WTC11 (cell line): ENCODE results near the gene WSB1. TPM values are rescaled to one million over a fixed set of nuclear protein-coding genes. Genes with fewer than 3 reads are reported as not detected.

Source experiments
- ATAC-seq: fragments of 200-7000 bp; cut with Tn5 transposase; 2 replicates; pipeline ENCODE4 v1.10.0; 2021; ENCODE audit warnings: mild to moderate bottlenecking, moderate library complexity
- CTCF ChIA-PET: fragments of 300-600 bp; sonication (Branson Sonifier 250); formaldehyde crosslinking; loops from one replicate; lab custom pipeline; 2021; ENCODE audit warnings: antibody characterized with exemption; lab: Charles Lee
- POLR2A ChIA-PET: fragments of 350-600 bp; sonication (Branson Sonifier 250); formaldehyde crosslinking; loops from one replicate; lab custom pipeline; 2021; ENCODE audit warnings: antibody characterized with exemption; lab: Charles Lee
- DNase-seq: peaks from one replicate; pipeline ENCODE4 v3.0.0; 2021; ENCODE audit warnings: low spot score
- H3K27ac Mint-ChIP-seq: 2 replicates; pipeline ENCODE4 v1.8.0; 2021; ENCODE audit warnings: mixed read lengths
- H3K27me3 Mint-ChIP-seq: 2 replicates; pipeline ENCODE4 v1.8.0; 2021; ENCODE audit warnings: low read depth, mild to moderate bottlenecking, moderate library complexity, mixed read lengths
- H3K36me3 Mint-ChIP-seq: 2 replicates; pipeline ENCODE4 v1.8.0; 2021; ENCODE audit warnings: mixed read lengths
- H3K4me1 Mint-ChIP-seq: 2 replicates; pipeline ENCODE4 v1.8.0; 2022; ENCODE audit warnings: mixed read lengths
- H3K4me3 Mint-ChIP-seq: 2 replicates; pipeline ENCODE4 v1.8.0; 2021; ENCODE audit warnings: mild to moderate bottlenecking, moderate library complexity, mixed read lengths
- H3K9me3 Mint-ChIP-seq: 2 replicates; pipeline ENCODE4 v1.8.0; 2021; ENCODE audit warnings: mixed read lengths
- AR ChIP-seq: fragments of 250-450 bp; sonication (Bioruptor Pico); IDR thresholded peaks from 2 replicates; pipeline ENCODE4 v1.9.0; 2021; ENCODE audit warnings: mild to moderate bottlenecking
- CREB1 ChIP-seq: sonication (generic); formaldehyde crosslinking; IDR thresholded peaks from 2 replicates; pipeline ENCODE4 v1.8.0; 2023; ENCODE audit warnings: mild to moderate bottlenecking, missing genetic modification reagents
- CTCF ChIP-seq: fragments of 200-600 bp; IDR thresholded peaks from 2 replicates; pipeline ENCODE4 v1.8.0; 2022; ENCODE audit warnings: antibody characterized with exemption
- EMX1 ChIP-seq: fragments of 250-450 bp; sonication (Bioruptor Pico); IDR thresholded peaks from 2 replicates; pipeline ENCODE4 v1.8.0; 2021; ENCODE audit warnings: mild to moderate bottlenecking
- FOXJ3 ChIP-seq: sonication (generic); formaldehyde crosslinking; IDR thresholded peaks from 2 replicates; pipeline ENCODE4 v1.9.0; 2021; ENCODE audit warnings: missing genetic modification reagents, mild to moderate bottlenecking, borderline replicate concordance
- FOXK1 ChIP-seq: sonication (generic); formaldehyde crosslinking; IDR thresholded peaks from 2 replicates; pipeline ENCODE4 v1.8.0; 2022; ENCODE audit warnings: mild to moderate bottlenecking, moderate library complexity, missing genetic modification reagents
- PRDM15 ChIP-seq: sonication (generic); formaldehyde crosslinking; IDR thresholded peaks from 2 replicates; pipeline ENCODE4 v1.8.0; 2022; ENCODE audit warnings: missing genetic modification reagents
- SMAD4 ChIP-seq: sonication (generic); formaldehyde crosslinking; IDR thresholded peaks from 2 replicates; pipeline ENCODE4 v1.8.0; 2022; ENCODE audit warnings: mild to moderate bottlenecking, missing genetic modification reagents
- TEAD1 ChIP-seq: sonication (generic); formaldehyde crosslinking; IDR thresholded peaks from 2 replicates; pipeline ENCODE4 v1.8.0; 2022; ENCODE audit warnings: mild to moderate bottlenecking, missing genetic modification reagents
- ZNF219 ChIP-seq: sonication (generic); formaldehyde crosslinking; IDR thresholded peaks from 2 replicates; pipeline ENCODE4 v1.8.0; 2023; ENCODE audit warnings: missing genetic modification reagents, mild to moderate bottlenecking, borderline replicate concordance
- total RNA-seq: library from RNA; stranded (reverse); gene quantifications from 3 replicates; pipeline ENCODE4 v1.2.3, GENCODE V29; 2021
- TF ChIP-seq, protein P1 (sequence below): sonication (generic); formaldehyde crosslinking; IDR thresholded peaks from 2 replicates; pipeline ENCODE4 v1.8.1; 2022; ENCODE audit warnings: low read depth, mild to moderate bottlenecking, moderate library complexity, missing genetic modification reagents, borderline replicate concordance
- TF ChIP-seq, protein P2 (sequence below): sonication (generic); formaldehyde crosslinking; IDR thresholded peaks from 2 replicates; pipeline ENCODE4 v1.8.0; 2023; ENCODE audit warnings: mild to moderate bottlenecking, missing genetic modification reagents
- TF ChIP-seq, protein P3 (sequence below): sonication (generic); formaldehyde crosslinking; IDR thresholded peaks from 2 replicates; pipeline ENCODE4 v1.8.1; 2023; ENCODE audit warnings: mild to moderate bottlenecking, missing genetic modification reagents
- TF ChIP-seq, protein P4 (sequence below): sonication (generic); formaldehyde crosslinking; IDR thresholded peaks from 2 replicates; pipeline ENCODE4 v1.8.0; 2022; ENCODE audit warnings: mild to moderate bottlenecking, missing genetic modification reagents

Gene WSB1
- total RNA-seq, 1 experiment from 2014 or later: 167 TPM

DNA sequence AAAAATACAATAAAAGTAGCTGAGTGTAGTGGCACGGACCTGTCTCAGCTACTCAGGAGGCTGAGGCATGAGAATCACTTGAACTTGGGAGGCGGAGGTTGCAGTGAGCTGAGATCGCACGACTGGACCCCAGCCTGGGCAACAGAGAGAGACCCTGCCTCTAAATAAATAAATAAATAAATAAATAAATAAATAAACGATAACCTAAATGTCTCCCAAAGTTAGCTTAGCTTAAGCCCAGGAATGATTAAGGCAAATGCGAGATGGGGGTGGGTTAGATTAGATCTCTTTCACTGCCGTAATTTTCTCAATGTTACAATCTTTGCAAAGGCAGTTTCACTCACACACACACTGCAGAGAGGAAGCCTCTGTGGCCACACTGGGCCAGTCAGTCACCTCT, 46.7 kb downstream of the WSB1 start:
- POLR2A ChIA-PET: no interaction called here
- DNase-seq (no peak), ATAC-seq (no peak)
- Mint-ChIP-seq H3K27ac (peak overlapping the region; percentile 65; the same call in 1 of the 2 replicates), H3K4me1 (peaks cover 74% of the 10 kb centered on the region), H3K9me3 (no peaks in the 10 kb centered on the region), H3K27me3 (no peaks in the 10 kb centered on the region), H3K4me3 (no peak overlapping the region), H3K36me3 (no peaks in the 10 kb centered on the region)
- TF ChIP-seq, protein P1, sequence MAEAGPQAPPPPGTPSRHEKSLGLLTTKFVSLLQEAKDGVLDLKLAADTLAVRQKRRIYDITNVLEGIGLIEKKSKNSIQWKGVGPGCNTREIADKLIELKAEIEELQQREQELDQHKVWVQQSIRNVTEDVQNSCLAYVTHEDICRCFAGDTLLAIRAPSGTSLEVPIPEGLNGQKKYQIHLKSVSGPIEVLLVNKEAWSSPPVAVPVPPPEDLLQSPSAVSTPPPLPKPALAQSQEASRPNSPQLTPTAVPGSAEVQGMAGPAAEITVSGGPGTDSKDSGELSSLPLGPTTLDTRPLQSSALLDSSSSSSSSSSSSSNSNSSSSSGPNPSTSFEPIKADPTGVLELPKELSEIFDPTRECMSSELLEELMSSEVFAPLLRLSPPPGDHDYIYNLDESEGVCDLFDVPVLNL (CRISPR knock-in tag): no peak
- TF ChIP-seq CREB1 (no peak), FOXJ3 (CRISPR knock-in tag) (no peak), FOXK1 (CRISPR knock-in tag) (no peak), PRDM15 (CRISPR knock-in tag) (no peak), ZNF219 (CRISPR knock-in tag) (no peak), CTCF (no peak), TEAD1 (no peak), EMX1 (CRISPR knock-in tag) (no peak), AR (CRISPR knock-in tag) (no peak), SMAD4 (CRISPR knock-in tag) (no peak)
- TF ChIP-seq, protein P2, sequence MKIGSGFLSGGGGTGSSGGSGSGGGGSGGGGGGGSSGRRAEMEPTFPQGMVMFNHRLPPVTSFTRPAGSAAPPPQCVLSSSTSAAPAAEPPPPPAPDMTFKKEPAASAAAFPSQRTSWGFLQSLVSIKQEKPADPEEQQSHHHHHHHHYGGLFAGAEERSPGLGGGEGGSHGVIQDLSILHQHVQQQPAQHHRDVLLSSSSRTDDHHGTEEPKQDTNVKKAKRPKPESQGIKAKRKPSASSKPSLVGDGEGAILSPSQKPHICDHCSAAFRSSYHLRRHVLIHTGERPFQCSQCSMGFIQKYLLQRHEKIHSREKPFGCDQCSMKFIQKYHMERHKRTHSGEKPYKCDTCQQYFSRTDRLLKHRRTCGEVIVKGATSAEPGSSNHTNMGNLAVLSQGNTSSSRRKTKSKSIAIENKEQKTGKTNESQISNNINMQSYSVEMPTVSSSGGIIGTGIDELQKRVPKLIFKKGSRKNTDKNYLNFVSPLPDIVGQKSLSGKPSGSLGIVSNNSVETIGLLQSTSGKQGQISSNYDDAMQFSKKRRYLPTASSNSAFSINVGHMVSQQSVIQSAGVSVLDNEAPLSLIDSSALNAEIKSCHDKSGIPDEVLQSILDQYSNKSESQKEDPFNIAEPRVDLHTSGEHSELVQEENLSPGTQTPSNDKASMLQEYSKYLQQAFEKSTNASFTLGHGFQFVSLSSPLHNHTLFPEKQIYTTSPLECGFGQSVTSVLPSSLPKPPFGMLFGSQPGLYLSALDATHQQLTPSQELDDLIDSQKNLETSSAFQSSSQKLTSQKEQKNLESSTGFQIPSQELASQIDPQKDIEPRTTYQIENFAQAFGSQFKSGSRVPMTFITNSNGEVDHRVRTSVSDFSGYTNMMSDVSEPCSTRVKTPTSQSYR: no peak
- TF ChIP-seq, protein P3, sequence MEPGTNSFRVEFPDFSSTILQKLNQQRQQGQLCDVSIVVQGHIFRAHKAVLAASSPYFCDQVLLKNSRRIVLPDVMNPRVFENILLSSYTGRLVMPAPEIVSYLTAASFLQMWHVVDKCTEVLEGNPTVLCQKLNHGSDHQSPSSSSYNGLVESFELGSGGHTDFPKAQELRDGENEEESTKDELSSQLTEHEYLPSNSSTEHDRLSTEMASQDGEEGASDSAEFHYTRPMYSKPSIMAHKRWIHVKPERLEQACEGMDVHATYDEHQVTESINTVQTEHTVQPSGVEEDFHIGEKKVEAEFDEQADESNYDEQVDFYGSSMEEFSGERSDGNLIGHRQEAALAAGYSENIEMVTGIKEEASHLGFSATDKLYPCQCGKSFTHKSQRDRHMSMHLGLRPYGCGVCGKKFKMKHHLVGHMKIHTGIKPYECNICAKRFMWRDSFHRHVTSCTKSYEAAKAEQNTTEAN (CRISPR knock-in tag): no peak
- TF ChIP-seq, protein P4, sequence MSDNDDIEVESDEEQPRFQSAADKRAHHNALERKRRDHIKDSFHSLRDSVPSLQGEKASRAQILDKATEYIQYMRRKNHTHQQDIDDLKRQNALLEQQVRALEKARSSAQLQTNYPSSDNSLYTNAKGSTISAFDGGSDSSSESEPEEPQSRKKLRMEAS (CRISPR knock-in tag): no peak
- CTCF ChIA-PET: interaction anchor here (0.6 to 2.4 kb wide), 3 partner anchors 7 to 104 kb away, joined by 3 to 8 read pairs (median 6); no protein-coding TSS in a partner anchor
